Measurements from ENCODE around the gene SZT2. TPM values are rescaled to one million over a fixed set of nuclear protein-coding genes. Genes with fewer than 3 reads are reported as not detected.
"Not testable (repeated sequence)": the region's sequence is repeated elsewhere in the genome, so short reads cannot be mapped to it uniquely, and the experiment has no call there.

Gene SZT2
- total RNA-seq, 1 experiment from 2014 or later = 31.3 TPM

GRCh38 chr1:43404353-43404752 is 14.7 kb downstream of the SZT2 start:
- Histone ChIP-seq H3K36me3 (ENCODE audit: insufficient read depth, low read length) (peaks cover 13% of the 10 kb centered on the region; the same call in 1 of the 2 replicates), H3K27me3 (ENCODE audit: low read length) (no peaks in the 10 kb centered on the region), H2AFZ (ENCODE audit: low read length) (no peak overlapping the region), H3K4me2 (ENCODE audit: low read depth, low read length, poor library complexity, severe bottlenecking) (no peak overlapping the region), H3K9me3 (ENCODE audit: low read length) (no peaks in the 10 kb centered on the region), H3K4me3 (ENCODE audit: low read length) (no peak overlapping the region), H4K20me1 (ENCODE audit: insufficient read depth, low read depth, low read length) (peaks cover 4% of the 10 kb centered on the region; the same call in 1 of the 2 replicates), H3K4me1 (ENCODE audit: low read length) (no peaks in the 10 kb centered on the region), H3K9ac (ENCODE audit: low read length) (no peak overlapping the region), H3K9me2 (replicated peaks; ENCODE audit: insufficient read depth, low read length) (no peaks in the 10 kb centered on the region), H3K79me2 (ENCODE audit: low read length) (peaks cover 16% of the 10 kb centered on the region), H3K27ac (ENCODE audit: low read length) (no peak overlapping the region)
- DNase-seq = no peak

GRCh38 chr1:43405219-43405875 is 15.6 kb downstream of the SZT2 start:
- H3K4me1 ChIP-seq (ENCODE audit: low read length) = no peaks in the 10 kb centered on the region
- no peak for DNase-seq

GRCh38 chr1:43405876-43406234 is 16.2 kb downstream of the SZT2 start:
- H2AFZ ChIP-seq (ENCODE audit: low read length) = no peak overlapping the region
- no peaks in the 10 kb centered on the region for H3K27me3 ChIP-seq (ENCODE audit: low read length)
- no peak overlapping the region for H3K4me3 ChIP-seq (ENCODE audit: low read length)
- H4K20me1 ChIP-seq (ENCODE audit: insufficient read depth, low read depth, low read length) = peaks cover 4% of the 10 kb centered on the region; the same call in 1 of the 2 replicates
- H3K36me3 ChIP-seq (ENCODE audit: insufficient read depth, low read length) = peaks cover 13% of the 10 kb centered on the region; the same call in 1 of the 2 replicates
- no peaks in the 10 kb centered on the region for H3K9me2 ChIP-seq (replicated peaks; ENCODE audit: insufficient read depth, low read length)
- no peak overlapping the region for H3K27ac ChIP-seq (ENCODE audit: low read length)
- no peaks in the 10 kb centered on the region for H3K9me3 ChIP-seq (ENCODE audit: low read length)
- no peak for DNase-seq
- no peak overlapping the region for H3K4me2 ChIP-seq (ENCODE audit: low read depth, low read length, poor library complexity, severe bottlenecking)
- H3K9ac ChIP-seq (ENCODE audit: low read length) = no peak overlapping the region
- H3K79me2 ChIP-seq (ENCODE audit: low read length) = peaks cover 10% of the 10 kb centered on the region
- no peaks in the 10 kb centered on the region for H3K4me1 ChIP-seq (ENCODE audit: low read length)

More at GRCh38 chr1:43405219-43405875, 15.6 kb downstream of the SZT2 start:
- no peaks in the 10 kb centered on the region for H3K27me3 ChIP-seq (ENCODE audit: low read length)
- no peaks in the 10 kb centered on the region for H3K9me3 ChIP-seq (ENCODE audit: low read length)
- H3K9me2 ChIP-seq (replicated peaks; ENCODE audit: insufficient read depth, low read length) = no peaks in the 10 kb centered on the region
- H3K79me2 ChIP-seq (ENCODE audit: low read length) = peaks cover 10% of the 10 kb centered on the region
- H3K36me3 ChIP-seq (ENCODE audit: insufficient read depth, low read length) = peaks cover 13% of the 10 kb centered on the region; the same call in 1 of the 2 replicates
- no peak overlapping the region for H3K9ac ChIP-seq (ENCODE audit: low read length)
- H4K20me1 ChIP-seq (ENCODE audit: insufficient read depth, low read depth, low read length) = peaks cover 4% of the 10 kb centered on the region; the same call in 1 of the 2 replicates
- H2AFZ ChIP-seq (ENCODE audit: low read length) = no peak overlapping the region
- H3K4me3 ChIP-seq (ENCODE audit: low read length) = no peak overlapping the region
- no peak overlapping the region for H3K27ac ChIP-seq (ENCODE audit: low read length)
- H3K4me2 ChIP-seq (ENCODE audit: low read depth, low read length, poor library complexity, severe bottlenecking) = no peak overlapping the region

- H3K9me2 ChIP-seq (replicated peaks; ENCODE audit: insufficient read depth, low read length) = no peaks in the 10 kb centered on the region
- H2AFZ ChIP-seq (ENCODE audit: low read length) = no peak overlapping the region
- peaks cover 13% of the 10 kb centered on the region; the same call in 1 of the 2 replicates for H3K36me3 ChIP-seq (ENCODE audit: insufficient read depth, low read length)
- no peak overlapping the region for H3K4me2 ChIP-seq (ENCODE audit: low read depth, low read length, poor library complexity, severe bottlenecking)
- no peaks in the 10 kb centered on the region for H3K4me1 ChIP-seq (ENCODE audit: low read length)
- no peaks in the 10 kb centered on the region for H3K9me3 ChIP-seq (ENCODE audit: low read length)
- no peak overlapping the region for H3K27ac ChIP-seq (ENCODE audit: low read length)
- no peak overlapping the region for H3K4me3 ChIP-seq (ENCODE audit: low read length)
- H3K9ac ChIP-seq (ENCODE audit: low read length) = no peak overlapping the region
- H3K79me2 ChIP-seq (ENCODE audit: low read length) = no peaks in the 10 kb centered on the region
- H4K20me1 ChIP-seq (ENCODE audit: insufficient read depth, low read depth, low read length) = no peaks in the 10 kb centered on the region
- H3K27me3 ChIP-seq (ENCODE audit: low read length) = no peaks in the 10 kb centered on the region
- no peak for DNase-seq
Observed at GRCh38 chr1:43410571-43410970, 20.9 kb downstream of the SZT2 start.

- not testable (repeated sequence) for H3K79me2 ChIP-seq (ENCODE audit: low read length); H3K9ac ChIP-seq (ENCODE audit: low read length); H3K9me2 ChIP-seq (replicated peaks; ENCODE audit: insufficient read depth, low read length); H4K20me1 ChIP-seq (ENCODE audit: insufficient read depth, low read depth, low read length); H3K36me3 ChIP-seq (ENCODE audit: insufficient read depth, low read length); H3K9me3 ChIP-seq (ENCODE audit: low read length); DNase-seq; H3K4me3 ChIP-seq (ENCODE audit: low read length); H2AFZ ChIP-seq (ENCODE audit: low read length); H3K4me2 ChIP-seq (ENCODE audit: low read depth, low read length, poor library complexity, severe bottlenecking); H3K27me3 ChIP-seq (ENCODE audit: low read length); H3K27ac ChIP-seq (ENCODE audit: low read length); H3K4me1 ChIP-seq (ENCODE audit: low read length)
Observed at GRCh38 chr1:43413426-43413825, 23.7 kb downstream of the SZT2 start.

- Histone ChIP-seq H3K27ac (ENCODE audit: low read length) (no peak overlapping the region), H3K36me3 (ENCODE audit: insufficient read depth, low read length) (peaks cover 4% of the 10 kb centered on the region; the same call in 1 of the 2 replicates), H3K4me3 (ENCODE audit: low read length) (no peak overlapping the region), H2AFZ (ENCODE audit: low read length) (no peak overlapping the region), H3K9me2 (replicated peaks; ENCODE audit: insufficient read depth, low read length) (no peaks in the 10 kb centered on the region), H3K4me1 (ENCODE audit: low read length) (no peaks in the 10 kb centered on the region), H3K79me2 (ENCODE audit: low read length) (no peaks in the 10 kb centered on the region), H3K9ac (ENCODE audit: low read length) (no peak overlapping the region), H4K20me1 (ENCODE audit: insufficient read depth, low read depth, low read length) (no peaks in the 10 kb centered on the region), H3K4me2 (ENCODE audit: low read depth, low read length, poor library complexity, severe bottlenecking) (no peak overlapping the region), H3K9me3 (ENCODE audit: low read length) (no peaks in the 10 kb centered on the region), H3K27me3 (ENCODE audit: low read length) (no peaks in the 10 kb centered on the region)
- peak; percentile 82 for DNase-seq
Observed at GRCh38 chr1:43414634-43415223, 25.0 kb downstream of the SZT2 start.

- no peak overlapping the region for H3K4me3 ChIP-seq (ENCODE audit: low read length)
- no peaks in the 10 kb centered on the region for H3K9me2 ChIP-seq (replicated peaks; ENCODE audit: insufficient read depth, low read length)
- H3K27ac ChIP-seq (ENCODE audit: low read length) = no peak overlapping the region
- no peaks in the 10 kb centered on the region for H3K27me3 ChIP-seq (ENCODE audit: low read length)
- no peak overlapping the region for H2AFZ ChIP-seq (ENCODE audit: low read length)
- no peaks in the 10 kb centered on the region for H3K79me2 ChIP-seq (ENCODE audit: low read length)
- H3K36me3 ChIP-seq (ENCODE audit: insufficient read depth, low read length) = peaks cover 4% of the 10 kb centered on the region; the same call in 1 of the 2 replicates
- H3K4me1 ChIP-seq (ENCODE audit: low read length) = no peaks in the 10 kb centered on the region
- no peak for DNase-seq
- no peaks in the 10 kb centered on the region for H3K9me3 ChIP-seq (ENCODE audit: low read length)
- no peak overlapping the region for H3K4me2 ChIP-seq (ENCODE audit: low read depth, low read length, poor library complexity, severe bottlenecking)
- no peak overlapping the region for H3K9ac ChIP-seq (ENCODE audit: low read length)
- no peaks in the 10 kb centered on the region for H4K20me1 ChIP-seq (ENCODE audit: insufficient read depth, low read depth, low read length)
Observed at GRCh38 chr1:43415901-43416300, 26.2 kb downstream of the SZT2 start.

- Histone ChIP-seq H4K20me1 (ENCODE audit: insufficient read depth, low read depth, low read length) (no peaks in the 10 kb centered on the region), H2AFZ (ENCODE audit: low read length) (no peak overlapping the region), H3K27me3 (ENCODE audit: low read length) (no peaks in the 10 kb centered on the region), H3K9me3 (ENCODE audit: low read length) (no peaks in the 10 kb centered on the region), H3K4me2 (ENCODE audit: low read depth, low read length, poor library complexity, severe bottlenecking) (no peak overlapping the region), H3K9me2 (replicated peaks; ENCODE audit: insufficient read depth, low read length) (no peaks in the 10 kb centered on the region), H3K27ac (ENCODE audit: low read length) (no peak overlapping the region), H3K9ac (ENCODE audit: low read length) (no peak overlapping the region), H3K4me3 (ENCODE audit: low read length) (no peak overlapping the region), H3K79me2 (ENCODE audit: low read length) (no peaks in the 10 kb centered on the region), H3K36me3 (ENCODE audit: insufficient read depth, low read length) (peaks cover 8% of the 10 kb centered on the region; the same call in 1 of the 2 replicates), H3K4me1 (ENCODE audit: low read length) (no peaks in the 10 kb centered on the region)
- no peak for DNase-seq
Observed at GRCh38 chr1:43418858-43419257, 29.2 kb downstream of the SZT2 start.
